Lung (tissue), 12 donors: ENCODE measurements around the gene PRRT2. TPM values are rescaled to one million over a fixed set of nuclear protein-coding genes. Genes with fewer than 3 reads are reported as not detected.
"Not testable (repeated sequence)": the region's sequence is repeated elsewhere in the genome, so short reads cannot be mapped to it uniquely, and the experiment has no call there.

Source experiments
- ATAC-seq: fragments of 200-7000 bp; cut with Tn5 transposase; one replicate; pipeline ENCODE4 v1.9.1; 2020; ENCODE audit warnings: moderate number of reproducible peaks; ENCODE audit not compliant: insufficient read depth, low FRiP score
- DNase-seq, 3 donors: peaks; one replicate each; pipeline ENCODE4 v3.0.0-alpha.2; 2013 to 2017
- H3K27ac ChIP-seq, 2 donors: one replicate each; pipeline ENCODE4 v1.5.1; 2013; ENCODE audit warnings: mild to moderate bottlenecking in 2 of 2, moderate library complexity in 2 of 2, control low read depth in 1 of 2, inconsistent platforms in 1 of 2, low read depth in 1 of 2, low read length in 1 of 2
- H3K27me3 ChIP-seq, 3 donors: one replicate each; pipeline ENCODE4 v1.5.1; 2013; ENCODE audit warnings: low read length in 2 of 3; ENCODE audit not compliant: control insufficient read depth in 3 of 3, insufficient read depth in 3 of 3
- H3K36me3 ChIP-seq, 4 donors: one replicate each; pipeline ENCODE4 v1.5.1; 2013; ENCODE audit warnings: low read length in 4 of 4, mild to moderate bottlenecking in 1 of 4, moderate library complexity in 1 of 4; ENCODE audit not compliant: control insufficient read depth in 4 of 4, insufficient read depth in 4 of 4
- H3K4me1 ChIP-seq, 5 donors: one replicate each; pipeline ENCODE4 v1.5.1; 2013; ENCODE audit warnings: low read length in 5 of 5, mild to moderate bottlenecking in 2 of 5, moderate library complexity in 1 of 5; ENCODE audit not compliant: control insufficient read depth in 5 of 5, insufficient read depth in 5 of 5
- H3K4me3 ChIP-seq: one replicate; pipeline ENCODE4 v1.5.1; 2013; ENCODE audit warnings: mild to moderate bottlenecking, control low read depth, moderate library complexity
- H3K9ac ChIP-seq, 2 donors: one replicate each; pipeline ENCODE4 v1.5.1; 2013; ENCODE audit warnings: low read length in 2 of 2, control low read depth in 1 of 2; ENCODE audit not compliant: insufficient read depth in 1 of 2
- H3K9me3 ChIP-seq, 4 donors: one replicate each; pipeline ENCODE4 v1.5.1; 2013; ENCODE audit warnings: low read length in 3 of 4, mild to moderate bottlenecking in 1 of 4, moderate library complexity in 1 of 4; ENCODE audit not compliant: control insufficient read depth in 4 of 4, insufficient read depth in 3 of 4
- WGBS, 2 donors: extraction: QIAGEN DNeasy Blood & Tissue Kit; methylation state at CpG; one replicate each; pipeline ENCODE4 v1.1.7; 2013; 5-methylcytosine and 5-hydroxymethylcytosine counted together
- polyA plus RNA-seq, 2 donors: library from polyadenylated mRNA; stranded (reverse); fragments of 200-250 nt; gene quantifications; one replicate each; pipeline ENCODE4 v1.2.1, GENCODE V29; 2013
- total RNA-seq, 2 donors: library from RNA; depleted of rRNA in 1 of 2; stranded (reverse); fragments of >200 nt in 1 of 2; gene quantifications; one replicate each; pipeline ENCODE4 v1.2.1, GENCODE V29; 2014 to 2021
- TF ChIP-seq, protein P1 (sequence below): IDR thresholded peaks from 2 replicates; pipeline ENCODE4 v1.5.1; 2012; ENCODE audit warnings: mild to moderate bottlenecking; ENCODE audit errors: control extremely low read depth, extremely low read depth
- donor health status: control.
- donor health status: control.
- donor health status: Bipolar disorder and iron deficiency.
- donor health status: healthy.
- donor health status: DM: yes; HTN: yes; CAD: no.

PRRT2 gene
- total and polyA plus RNA-seq, 4 donors: 0.49 to 6.5 (median 1.5) TPM

DNA sequence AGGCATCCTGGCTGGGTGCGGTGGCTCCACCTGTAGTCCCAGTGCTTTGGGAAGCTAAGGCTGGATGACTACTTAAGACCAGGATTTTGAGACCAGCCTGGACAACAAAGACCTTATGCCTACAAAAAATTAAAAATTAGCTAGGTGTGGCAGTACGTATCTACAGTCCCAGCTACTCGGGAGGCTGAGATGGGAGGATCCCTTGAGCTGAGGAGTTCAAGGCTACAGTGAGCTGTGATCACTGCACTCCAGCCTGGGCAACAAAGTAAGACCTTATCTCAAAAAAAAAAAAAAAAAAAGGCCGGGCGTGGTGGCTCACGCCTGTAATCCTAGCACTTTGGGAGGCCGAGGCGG is 14.3 kb downstream of the PRRT2 start:
- H3K9ac ChIP-seq: no peak overlapping the region
- no peak overlapping the region for H3K4me3 ChIP-seq
- H3K4me1 ChIP-seq: peaks cover 0 to 34% (median 5%) of the 10 kb centered on the region in 5 donors
- peak overlapping the region in 1 of 2 donors; percentile 13 for H3K27ac ChIP-seq
- TF ChIP-seq, protein P1, sequence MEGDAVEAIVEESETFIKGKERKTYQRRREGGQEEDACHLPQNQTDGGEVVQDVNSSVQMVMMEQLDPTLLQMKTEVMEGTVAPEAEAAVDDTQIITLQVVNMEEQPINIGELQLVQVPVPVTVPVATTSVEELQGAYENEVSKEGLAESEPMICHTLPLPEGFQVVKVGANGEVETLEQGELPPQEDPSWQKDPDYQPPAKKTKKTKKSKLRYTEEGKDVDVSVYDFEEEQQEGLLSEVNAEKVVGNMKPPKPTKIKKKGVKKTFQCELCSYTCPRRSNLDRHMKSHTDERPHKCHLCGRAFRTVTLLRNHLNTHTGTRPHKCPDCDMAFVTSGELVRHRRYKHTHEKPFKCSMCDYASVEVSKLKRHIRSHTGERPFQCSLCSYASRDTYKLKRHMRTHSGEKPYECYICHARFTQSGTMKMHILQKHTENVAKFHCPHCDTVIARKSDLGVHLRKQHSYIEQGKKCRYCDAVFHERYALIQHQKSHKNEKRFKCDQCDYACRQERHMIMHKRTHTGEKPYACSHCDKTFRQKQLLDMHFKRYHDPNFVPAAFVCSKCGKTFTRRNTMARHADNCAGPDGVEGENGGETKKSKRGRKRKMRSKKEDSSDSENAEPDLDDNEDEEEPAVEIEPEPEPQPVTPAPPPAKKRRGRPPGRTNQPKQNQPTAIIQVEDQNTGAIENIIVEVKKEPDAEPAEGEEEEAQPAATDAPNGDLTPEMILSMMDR: no peak
- no peaks in the 10 kb centered on the region for H3K9me3 ChIP-seq
- H3K36me3 ChIP-seq: peaks cover 0 to 21% (median 0%) of the 10 kb centered on the region in 4 donors
- ATAC-seq (no peak), DNase-seq (no peak)
- no peaks in the 10 kb centered on the region for H3K27me3 ChIP-seq
- 94 to 95% methylated on average over 4 to 6 of the region's 8 CpGs for WGBS, 2 donors

DNA sequence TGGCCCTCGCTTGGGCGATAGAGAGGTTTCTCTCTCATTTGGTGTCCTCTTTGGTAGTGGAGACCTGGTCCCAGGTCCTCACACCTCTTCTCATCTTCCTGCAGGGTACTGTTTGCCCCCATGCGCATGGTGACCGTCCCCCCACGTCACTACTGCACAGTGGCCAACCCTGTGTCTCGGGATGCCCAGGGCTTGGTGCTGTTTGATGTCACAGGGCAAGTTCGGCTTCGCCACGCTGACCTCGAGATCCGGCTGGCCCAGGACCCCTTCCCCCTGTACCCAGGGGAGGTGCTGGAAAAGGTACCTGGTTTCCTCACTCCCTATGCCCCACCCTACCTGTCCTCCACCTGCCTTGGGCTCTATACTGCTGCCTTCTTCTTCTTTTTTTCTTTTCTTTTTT is 18.8 kb downstream of the PRRT2 start:
- Histone ChIP-seq H3K27me3 (no peaks in the 10 kb centered on the region), H3K9ac (no peak overlapping the region), H3K9me3 (no peaks in the 10 kb centered on the region), H3K36me3 (peaks cover 0 to 47% (median 0%) of the 10 kb centered on the region in 4 donors), H3K4me1 (peaks cover 0 to 13% (median 0%) of the 10 kb centered on the region in 5 donors), H3K4me3 (no peak overlapping the region), H3K27ac (no peak overlapping the region)
- TF ChIP-seq, protein P1: no peak
- WGBS, 2 donors: 94 to 95% methylated on average over 11 of the region's 11 CpGs
- DNase-seq (no peak), ATAC-seq (no peak)

DNA sequence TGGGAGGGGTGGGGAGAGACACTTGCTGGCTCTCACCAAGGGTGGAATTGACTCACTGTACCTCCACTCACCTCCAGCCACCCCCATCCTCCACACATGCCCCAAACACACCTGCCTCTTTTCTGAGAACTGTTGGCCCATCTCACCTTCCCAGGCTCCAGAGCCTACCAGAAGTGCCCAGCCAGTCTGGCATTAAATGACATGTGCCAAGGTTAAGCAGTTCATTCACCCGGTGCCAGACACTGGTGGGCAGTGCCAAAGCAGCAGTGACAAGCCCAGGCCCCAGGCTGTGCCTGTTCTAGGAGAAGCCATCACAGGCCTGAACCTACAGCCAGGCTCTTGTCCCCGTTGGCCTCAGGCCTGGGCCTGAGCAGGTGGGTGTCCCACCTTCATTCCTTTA is 19.5 kb downstream of the PRRT2 start:
- Histone ChIP-seq H3K4me1 (peaks cover 0 to 7% (median 0%) of the 10 kb centered on the region in 5 donors), H3K9ac (no peak overlapping the region), H3K9me3 (no peaks in the 10 kb centered on the region), H3K36me3 (peaks cover 0 to 47% (median 0%) of the 10 kb centered on the region in 4 donors), H3K4me3 (no peak overlapping the region), H3K27ac (no peak overlapping the region), H3K27me3 (no peaks in the 10 kb centered on the region)
- DNase-seq (no peak), ATAC-seq (no peak)
- WGBS, 2 donors: 84 to 91% methylated on average over 2 of the region's 2 CpGs
- TF ChIP-seq, protein P1: no peak

DNA sequence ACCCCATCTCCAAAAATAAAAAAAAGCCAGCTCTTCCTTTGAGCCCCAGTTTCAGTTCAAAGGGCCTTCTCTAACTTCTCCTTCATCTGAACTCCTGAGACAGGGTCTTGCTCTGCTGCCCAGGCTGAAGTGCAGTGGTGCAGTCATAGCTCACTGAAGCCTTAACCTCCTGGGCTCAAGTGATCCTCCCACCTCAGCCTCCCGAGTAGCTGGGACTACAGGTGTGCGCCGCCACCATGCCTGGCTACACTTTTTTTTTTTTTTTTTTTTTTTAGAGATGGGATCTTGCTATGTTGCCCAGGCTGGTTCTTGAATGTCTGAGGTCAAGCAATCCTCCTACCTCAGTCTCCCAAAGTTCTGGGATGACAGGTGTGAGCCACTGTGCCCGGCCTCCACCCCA is 21.2 kb downstream of the PRRT2 start:
- WGBS, 2 donors: 97 to 100% methylated on average over 4 of the region's 4 CpGs
- not testable (repeated sequence) for H3K9me3 ChIP-seq, ATAC-seq, H3K27me3 ChIP-seq, H3K4me3 ChIP-seq, DNase-seq, H3K9ac ChIP-seq, H3K4me1 ChIP-seq, H3K27ac ChIP-seq
- H3K36me3 ChIP-seq: peaks cover 0 to 59% (median 0%) of the 10 kb centered on the region in 4 donors
